HUES64 (cell line): Measurements from ENCODE around the gene NPW.

ENCODE experiments used
- H3K27ac ChIP-seq: 2 replicates; pipeline ENCODE4 v1.7.0; 2013; ENCODE audit warnings: low read depth, low read length, inconsistent platforms
- H3K27me3 ChIP-seq: 2 replicates; pipeline ENCODE4 v1.6.1; 2013; ENCODE audit warnings: mild to moderate bottlenecking, low read length; ENCODE audit not compliant: insufficient read depth
- H3K36me3 ChIP-seq: 2 replicates; pipeline ENCODE4 v1.6.1; 2013; ENCODE audit warnings: mild to moderate bottlenecking, low read length; ENCODE audit not compliant: insufficient read depth
- H3K4me1 ChIP-seq: 2 replicates; pipeline ENCODE4 v1.6.1; 2013; ENCODE audit warnings: mild to moderate bottlenecking, low read length, moderate library complexity; ENCODE audit not compliant: insufficient read depth
- H3K4me3 ChIP-seq: 2 replicates; pipeline ENCODE4 v1.5.1; 2013; ENCODE audit warnings: mild to moderate bottlenecking, low read length, moderate library complexity
- H3K9ac ChIP-seq: 2 replicates; pipeline ENCODE4 v1.6.1; 2013; ENCODE audit warnings: mild to moderate bottlenecking, low read depth, low read length
- H3K9me3 ChIP-seq: 2 replicates; pipeline ENCODE4 v1.6.1; 2013; ENCODE audit warnings: low read depth, low read length; ENCODE audit not compliant: insufficient read depth
- WGBS: fragments of 150-250, 120-280 bp; methylation state at CpG from one replicate; pipeline ENCODE4 v1.1.7; 2013; ENCODE audit warnings: missing lambda C conversion rate; 5-methylcytosine and 5-hydroxymethylcytosine counted together

The NPW gene

DNA sequence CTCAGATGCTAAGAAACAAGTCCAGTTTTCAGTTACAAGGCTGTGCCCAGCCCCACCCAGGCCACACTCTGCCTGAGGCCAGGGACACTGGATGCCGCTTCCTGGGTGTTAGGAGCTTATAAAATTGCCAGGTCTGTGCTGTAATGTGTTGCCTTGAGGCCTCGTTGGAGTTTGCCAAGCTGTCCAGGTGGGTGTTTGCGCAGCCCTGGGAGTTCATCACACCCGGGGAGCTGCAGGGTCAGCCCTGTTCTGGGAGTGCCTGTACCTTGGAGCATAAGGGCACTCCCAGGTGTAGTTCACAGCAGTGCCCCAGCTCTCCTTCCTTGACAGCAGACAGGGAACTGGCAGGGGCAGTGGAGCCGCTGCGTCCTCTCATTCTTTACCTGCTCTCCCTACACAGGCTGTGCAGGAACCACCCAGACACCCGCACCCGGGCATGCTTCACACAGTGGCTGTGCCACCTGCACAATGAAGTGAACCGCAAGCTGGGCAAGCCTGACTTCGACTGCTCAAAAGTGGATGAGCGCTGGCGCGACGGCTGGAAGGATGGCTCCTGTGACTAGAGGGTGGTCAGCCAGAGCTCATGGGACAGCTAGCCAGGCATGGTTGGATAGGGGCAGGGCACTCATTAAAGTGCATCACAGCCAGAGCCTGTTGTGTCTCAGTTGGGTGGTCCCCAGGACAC is 34.0 kb upstream of the NPW start:
- Histone ChIP-seq H3K36me3 (peaks cover 13% of the 10 kb centered on the region), H3K4me3 (peak overlapping the region; percentile 74; the same call in 1 of the 2 replicates), H3K9me3 (no peaks in the 10 kb centered on the region), H3K4me1 (peaks cover 9% of the 10 kb centered on the region), H3K27ac (no peak overlapping the region), H3K27me3 (peaks cover 49% of the 10 kb centered on the region), H3K9ac (no peak overlapping the region)
- WGBS, result 94% methylated on average over 14 of the region's 14 CpGs

DNA sequence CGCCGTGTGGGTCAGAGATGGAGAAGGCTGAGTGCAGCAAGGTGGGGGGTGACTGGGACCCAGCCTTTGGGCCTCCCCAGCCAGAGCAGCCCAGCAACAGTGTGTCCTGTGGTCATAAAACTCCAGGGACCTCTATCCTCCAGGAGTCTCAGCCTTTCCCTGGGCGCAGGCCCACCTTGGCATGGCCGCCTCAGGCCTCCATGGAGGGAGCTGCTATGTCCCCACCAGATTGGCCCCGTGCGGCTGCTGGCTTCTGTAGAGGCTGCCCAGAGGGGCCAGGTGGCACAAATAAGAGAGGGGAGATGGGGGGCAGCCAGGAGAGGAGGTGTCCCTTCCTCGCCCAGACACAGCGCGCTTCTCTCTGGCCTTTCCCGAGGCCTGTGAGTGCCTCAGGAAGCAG is 32.4 kb upstream of the NPW start:
- WGBS, result 94% methylated on average over 10 of the region's 10 CpGs
- H3K9ac ChIP-seq, result no peak overlapping the region
- H3K9me3 ChIP-seq, result no peaks in the 10 kb centered on the region
- peaks cover 4% of the 10 kb centered on the region; the same call in 1 of the 2 replicates for H3K4me1 ChIP-seq
- H3K27ac ChIP-seq, result no peak overlapping the region
- peaks cover 13% of the 10 kb centered on the region for H3K36me3 ChIP-seq
- H3K4me3 ChIP-seq, result no peak overlapping the region
- H3K27me3 ChIP-seq, result peaks cover 46% of the 10 kb centered on the region

DNA sequence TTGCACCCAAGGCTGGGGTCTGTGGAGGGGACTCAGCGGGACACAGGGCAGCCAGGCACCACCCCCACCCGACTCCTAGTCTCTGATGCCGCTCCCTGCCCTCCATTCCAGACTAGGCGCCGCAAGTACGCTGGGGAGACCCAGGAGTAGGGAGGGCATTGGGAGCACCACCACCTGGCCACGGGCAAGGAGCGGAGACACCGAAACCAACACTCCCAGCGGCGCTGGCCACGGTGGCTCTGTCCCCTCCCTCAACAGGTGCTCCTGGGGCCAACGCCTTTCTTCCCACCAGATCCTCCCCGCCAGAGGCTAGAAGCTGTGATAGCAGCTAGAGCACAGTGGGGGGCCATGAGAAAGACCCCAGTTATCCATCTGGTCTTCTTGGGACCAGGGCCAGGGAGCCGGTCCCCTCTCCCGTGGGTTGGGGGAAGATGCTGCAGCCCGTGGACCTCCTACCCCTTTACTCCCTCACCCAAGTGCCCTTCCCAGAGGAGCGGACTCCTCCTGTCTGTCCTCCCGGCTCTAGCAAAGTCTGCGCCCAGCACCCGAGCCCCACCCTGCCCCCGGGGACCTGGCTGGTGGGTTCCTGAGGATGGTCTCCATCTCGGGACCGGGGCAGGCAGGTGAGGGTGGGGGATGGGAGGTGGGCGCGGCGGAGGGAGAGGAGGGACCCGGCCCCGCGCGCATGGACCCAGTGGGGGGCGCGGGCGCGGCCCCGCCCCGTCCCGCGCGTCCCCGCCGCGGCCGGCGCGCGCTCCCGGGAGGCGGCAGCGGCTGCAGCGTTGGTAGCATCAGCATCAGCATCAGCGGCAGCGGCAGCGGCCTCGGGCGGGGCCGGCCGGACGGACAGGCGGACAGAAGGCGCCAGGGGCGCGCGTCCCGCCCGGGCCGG is 30.1 kb upstream of the NPW start, which contains the start of gene SYNGR3:
Gene SYNGR3 (plus strand): TSS at position 762 of the 892 bp plus-strand sequence. CDS start 133 bp downstream, outside the sequence.
- peaks cover 13% of the 10 kb centered on the region for H3K36me3 ChIP-seq
- H3K9me3 ChIP-seq, result no peaks in the 10 kb centered on the region
- H3K4me1 ChIP-seq, result peaks cover 4% of the 10 kb centered on the region; the same call in 1 of the 2 replicates
- peak within 1 kb of the TSS; percentile 58 for H3K9ac ChIP-seq
- peak within 1 kb of the TSS; percentile 73 for H3K4me3 ChIP-seq
- 7% methylated on average over 65 of the region's 67 CpGs for WGBS
- H3K27me3 ChIP-seq, result peaks cover 39% of the 10 kb centered on the region
- H3K27ac ChIP-seq, result peak within 1 kb of the TSS; percentile 48; the same call in 1 of the 2 replicates

DNA sequence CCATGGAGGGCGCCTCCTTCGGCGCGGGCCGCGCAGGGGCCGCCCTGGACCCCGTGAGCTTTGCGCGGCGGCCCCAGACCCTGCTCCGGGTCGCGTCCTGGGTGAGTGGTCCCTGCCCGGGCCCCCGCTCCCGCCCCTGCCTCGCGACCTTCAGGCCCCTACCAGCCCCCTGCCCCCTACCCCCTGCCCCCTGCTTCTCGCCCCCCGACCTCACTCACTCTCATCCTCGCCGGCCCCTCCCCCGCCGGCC is 29.6 kb upstream of the NPW start:
- Histone ChIP-seq H3K4me3 (peak overlapping the region; percentile 73), H3K4me1 (peaks cover 4% of the 10 kb centered on the region; the same call in 1 of the 2 replicates)

DNA sequence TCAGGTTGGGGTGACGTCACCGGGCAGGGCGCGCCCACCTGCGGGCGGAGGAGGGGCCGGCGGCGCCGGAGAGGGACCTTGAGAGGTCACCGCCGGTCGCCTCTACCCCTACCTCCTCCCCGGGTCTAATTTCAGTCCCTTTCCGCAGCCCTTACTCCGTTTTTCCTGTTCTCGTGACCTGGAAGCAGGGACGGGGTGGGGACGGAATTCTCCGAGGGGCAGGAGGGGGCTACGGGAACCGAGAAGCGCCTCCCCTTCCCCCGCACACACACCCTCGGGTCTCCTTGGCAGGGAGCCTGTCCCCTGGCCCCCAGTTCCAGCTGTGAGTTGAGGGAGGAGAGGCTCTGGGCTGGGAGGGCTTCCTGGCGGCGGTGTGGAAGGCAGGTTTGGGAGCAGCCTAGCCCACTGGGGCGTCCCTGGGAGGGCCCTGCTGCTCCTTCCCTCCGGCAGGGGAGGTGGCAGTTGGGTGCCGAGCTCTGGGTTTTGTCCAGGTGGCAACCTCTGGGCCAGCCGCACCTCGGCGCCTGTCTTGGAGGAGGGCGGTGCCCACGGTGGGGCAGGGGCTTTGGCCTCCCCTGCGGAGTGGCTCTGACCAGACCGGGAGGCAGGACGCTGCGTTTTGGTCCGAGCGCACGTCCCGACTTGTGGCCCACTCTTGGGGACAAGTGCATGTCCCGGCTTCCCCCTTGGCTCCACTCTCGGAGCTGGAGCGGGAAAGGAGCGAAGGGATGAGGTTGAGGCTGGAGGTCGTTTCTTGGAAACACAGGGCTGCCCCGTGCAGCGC is 29.0 kb upstream of the NPW start:
- Histone ChIP-seq H3K9me3 (no peaks in the 10 kb centered on the region), H3K4me3 (peak overlapping the region; percentile 73), H3K27ac (peak overlapping the region; percentile 48; the same call in 1 of the 2 replicates), H3K4me1 (peaks cover 4% of the 10 kb centered on the region; the same call in 1 of the 2 replicates), H3K36me3 (peaks cover 12% of the 10 kb centered on the region), H3K9ac (peak overlapping the region; percentile 58), H3K27me3 (peaks cover 39% of the 10 kb centered on the region)
- WGBS, result 1% methylated on average over 45 of the region's 50 CpGs

More for the DNA sequence above, 29.6 kb upstream of the NPW start:
- H3K36me3 ChIP-seq, result peaks cover 13% of the 10 kb centered on the region
- WGBS, result 1% methylated on average over 19 of the region's 25 CpGs
- peaks cover 39% of the 10 kb centered on the region for H3K27me3 ChIP-seq
- H3K9me3 ChIP-seq, result no peaks in the 10 kb centered on the region
- no peak overlapping the region for H3K27ac ChIP-seq
- no peak overlapping the region for H3K9ac ChIP-seq

DNA sequence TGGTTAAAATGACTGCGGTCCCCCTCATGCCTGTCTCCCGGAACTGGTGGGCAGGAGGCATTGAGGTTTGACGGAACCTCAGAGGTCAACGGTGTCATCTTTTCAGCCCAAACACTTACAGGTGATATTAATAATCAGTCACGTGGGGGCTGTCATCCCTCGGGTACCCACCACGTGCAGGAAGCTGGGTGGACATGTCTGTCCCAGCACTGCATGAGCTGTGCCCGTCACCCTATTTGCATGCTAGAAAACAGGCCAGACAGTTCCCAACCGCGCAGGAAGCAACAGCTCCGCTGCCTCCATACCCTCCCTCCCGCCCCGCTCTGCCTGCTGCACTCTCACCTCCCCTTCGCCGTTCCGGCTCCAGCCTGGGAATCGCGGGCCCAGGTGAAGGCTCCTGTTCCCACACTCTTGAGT is 28.4 kb upstream of the NPW start:
- Histone ChIP-seq H3K4me3 (peak overlapping the region; percentile 73), H3K9ac (no peak overlapping the region), H3K36me3 (peaks cover 6% of the 10 kb centered on the region), H3K4me1 (peaks cover 4% of the 10 kb centered on the region; the same call in 1 of the 2 replicates), H3K27ac (no peak overlapping the region), H3K9me3 (no peaks in the 10 kb centered on the region), H3K27me3 (peaks cover 39% of the 10 kb centered on the region)
- WGBS, result 9% methylated on average over 18 of the region's 18 CpGs

DNA sequence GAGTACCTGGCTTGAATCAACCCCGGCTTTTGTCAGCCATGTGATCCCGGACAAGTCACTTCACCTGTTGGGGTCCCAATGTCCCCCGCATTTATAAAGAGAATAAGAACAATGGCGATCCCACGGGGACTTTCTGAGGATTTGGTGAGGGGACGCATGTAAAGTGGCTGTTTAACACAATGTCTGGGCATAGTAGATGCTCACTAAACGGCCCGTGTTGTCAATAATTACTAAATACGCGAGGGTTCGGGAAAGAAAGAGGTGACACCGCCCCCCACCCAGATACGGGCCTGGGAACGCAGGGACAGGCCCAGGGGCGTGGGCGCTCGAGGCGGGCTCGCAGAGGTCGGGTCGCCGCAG is 28.0 kb upstream of the NPW start:
- H3K4me3 ChIP-seq, result peak overlapping the region; percentile 56
- H3K9me3 ChIP-seq, result no peaks in the 10 kb centered on the region
- no peak overlapping the region for H3K27ac ChIP-seq
- peaks cover 4% of the 10 kb centered on the region; the same call in 1 of the 2 replicates for H3K4me1 ChIP-seq
- peaks cover 2% of the 10 kb centered on the region; the same call in 1 of the 2 replicates for H3K36me3 ChIP-seq
- peaks cover 39% of the 10 kb centered on the region for H3K27me3 ChIP-seq
- WGBS, result 17% methylated on average over 22 of the region's 22 CpGs
- no peak overlapping the region for H3K9ac ChIP-seq

DNA sequence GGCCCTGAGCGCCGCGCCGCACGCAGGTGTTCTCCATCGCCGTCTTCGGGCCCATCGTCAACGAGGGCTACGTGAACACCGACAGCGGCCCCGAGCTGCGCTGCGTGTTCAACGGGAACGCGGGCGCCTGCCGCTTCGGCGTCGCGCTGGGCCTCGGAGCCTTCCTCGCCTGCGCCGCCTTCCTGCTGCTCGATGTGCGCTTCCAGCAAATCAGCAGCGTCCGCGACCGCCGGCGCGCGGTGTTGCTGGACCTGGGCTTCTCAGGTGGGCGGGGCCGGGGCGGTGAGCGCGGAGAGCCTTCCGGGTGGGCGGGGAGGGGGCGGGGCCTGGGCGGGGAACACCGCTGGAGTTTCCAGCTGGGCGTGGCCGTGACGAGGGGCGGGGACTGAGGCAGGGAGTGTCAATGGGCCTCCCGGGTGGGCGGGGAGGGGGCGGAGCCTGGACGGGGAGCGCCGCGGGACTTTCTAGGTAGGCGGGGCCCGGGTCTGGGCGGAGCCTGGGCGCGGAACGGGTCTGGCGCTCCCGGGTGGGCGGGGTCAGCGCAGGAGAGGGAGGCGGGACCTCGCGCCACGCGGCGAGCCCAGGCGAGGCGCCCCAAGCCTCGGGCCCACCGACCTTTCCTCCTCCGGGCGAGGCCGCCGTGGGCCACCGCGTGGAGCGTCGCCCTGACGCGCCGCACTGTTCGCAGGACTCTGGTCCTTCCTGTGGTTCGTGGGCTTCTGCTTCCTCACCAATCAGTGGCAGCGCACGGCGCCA is 27.5 kb upstream of the NPW start:
- 12% methylated on average over 89 of the region's 96 CpGs for WGBS
- Histone ChIP-seq H3K9ac (peak overlapping the region; percentile 80), H3K27me3 (peaks cover 39% of the 10 kb centered on the region), H3K9me3 (no peaks in the 10 kb centered on the region), H3K4me3 (peak overlapping the region; percentile 61), H3K27ac (peak overlapping the region; percentile 41; the same call in 1 of the 2 replicates), H3K36me3 (peaks cover 4% of the 10 kb centered on the region), H3K4me1 (peaks cover 4% of the 10 kb centered on the region; the same call in 1 of the 2 replicates)

DNA sequence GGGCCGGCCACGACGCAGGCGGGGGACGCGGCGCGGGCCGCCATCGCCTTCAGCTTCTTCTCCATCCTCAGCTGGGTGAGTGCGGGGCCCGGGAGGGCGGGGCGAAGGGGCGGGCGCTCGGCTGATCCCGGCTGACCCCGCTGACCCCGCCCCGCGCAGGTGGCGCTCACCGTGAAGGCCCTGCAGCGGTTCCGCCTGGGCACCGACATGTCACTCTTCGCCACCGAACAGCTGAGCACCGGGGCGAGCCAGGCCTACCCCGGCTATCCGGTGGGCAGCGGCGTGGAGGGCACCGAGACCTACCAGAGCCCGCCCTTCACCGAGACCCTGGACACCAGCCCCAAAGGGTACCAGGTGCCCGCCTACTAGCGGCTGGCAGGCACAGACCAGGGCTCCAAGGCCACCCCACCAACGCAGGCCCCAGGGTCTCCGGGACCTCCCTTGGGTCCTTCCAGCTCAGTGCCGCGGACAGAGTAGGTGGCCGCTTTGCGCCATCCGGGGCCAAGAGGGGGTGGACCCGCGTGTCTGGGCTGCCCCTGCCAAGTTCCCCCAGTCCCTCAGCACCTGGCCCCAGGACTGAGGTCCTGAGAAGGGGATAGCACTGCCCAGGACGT is 26.8 kb upstream of the NPW start:
- Histone ChIP-seq H3K9me3 (no peaks in the 10 kb centered on the region), H3K4me1 (peaks cover 4% of the 10 kb centered on the region; the same call in 1 of the 2 replicates), H3K4me3 (peak overlapping the region; percentile 61), H3K36me3 (peaks cover 11% of the 10 kb centered on the region), H3K27ac (peak overlapping the region; percentile 41; the same call in 1 of the 2 replicates), H3K27me3 (peaks cover 39% of the 10 kb centered on the region), H3K9ac (peak overlapping the region; percentile 80)
- WGBS, result 77% methylated on average over 50 of the region's 50 CpGs

DNA sequence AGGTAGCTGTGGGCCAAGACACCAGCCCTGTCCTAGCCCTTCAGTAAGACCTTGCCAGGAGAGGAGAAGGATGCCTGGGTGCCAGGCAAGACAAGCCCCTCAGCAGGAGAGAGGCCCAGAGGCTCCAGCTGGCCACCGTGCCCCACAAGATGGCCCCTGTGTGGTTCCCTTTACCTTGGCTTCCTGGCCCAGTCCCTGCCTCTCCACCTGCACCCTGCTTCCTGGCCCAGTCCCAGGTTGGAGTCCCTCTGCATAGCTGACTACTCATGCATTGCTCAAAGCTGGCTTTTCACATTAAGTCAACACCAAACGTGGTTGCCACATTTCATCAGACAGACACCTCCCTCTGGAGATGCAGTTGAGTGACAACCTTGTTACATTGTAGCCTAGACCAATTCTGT is 25.9 kb upstream of the NPW start:
- peaks cover 32% of the 10 kb centered on the region for H3K27me3 ChIP-seq
- peaks cover 4% of the 10 kb centered on the region; the same call in 1 of the 2 replicates for H3K4me1 ChIP-seq
- no peak overlapping the region for H3K4me3 ChIP-seq
- 75% methylated on average over 2 of the region's 2 CpGs for WGBS
- H3K9me3 ChIP-seq, result no peaks in the 10 kb centered on the region
- H3K9ac ChIP-seq, result no peak overlapping the region
- H3K36me3 ChIP-seq, result peaks cover 20% of the 10 kb centered on the region
- no peak overlapping the region for H3K27ac ChIP-seq
